A673 (cell line): Measurements from ENCODE around the gene CCDC141.
"Not testable (repeated sequence)": the region's sequence is repeated elsewhere in the genome, so short reads cannot be mapped to it uniquely, and the experiment has no call there.

Experiments
- CTCF ChIP-seq: fragments of 300-800, 200-600 bp; sonication (generic); conservative IDR thresholded peaks from 2 replicates; pipeline ENCODE4 v1.5.1; 2017; ENCODE audit warnings: low read depth, mild to moderate bottlenecking, antibody characterized with exemption, low read length, moderate library complexity, mixed read lengths
- EZH2 ChIP-seq: fragments of 200-600 bp; sonication (generic); IDR thresholded peaks from 2 replicates; pipeline ENCODE4 v1.6.1; 2017; ENCODE audit warnings: borderline replicate concordance, low read depth, mild to moderate bottlenecking, mixed read lengths, antibody characterized with exemption, low read length; ENCODE audit not compliant: poor library complexity, severe bottlenecking

GRCh38 chr2:179014189-179014588 is 35.7 kb downstream of the CCDC141 start:
- TF ChIP-seq CTCF, EZH2: not testable (repeated sequence)
